ENCODE measurements around the gene WDPCP. TPM values are rescaled to one million over a fixed set of nuclear protein-coding genes. Genes with fewer than 3 reads are reported as not detected.
"Not testable (repeated sequence)": the region's sequence is repeated elsewhere in the genome, so short reads cannot be mapped to it uniquely, and the experiment has no call there.

The WDPCP gene
- total and polyA plus RNA-seq, 2 of the 13 experiments (the other 11 are each of a cell fraction or from before 2014, with no cell fraction given) = 2.9 to 5.2 TPM

GRCh38 chr2:63321973-63322372 lies 266.3 kb downstream of the WDPCP start:
- TF ChIP-seq NFYB (CRISPR knock-in tag; IDR thresholded peaks at IDR 0.05) (0 out of 2 replicates have a peak, but pooled peaks have one; percentile 32), MAFK (conservative IDR thresholded peaks at IDR 0.05 in 1 of 2, IDR thresholded peaks at IDR 0.05 in 1 of 2; ENCODE audit: low read length in 2 of 2) (peak in 1 of 2 experiments; percentile 43; a peak in 2 of 4 replicates)
- CTCF ChIA-PET (ENCODE audit: low intra/inter-chr PET ratio, low total read pairs) = not testable (repeated sequence)
- 85% methylated on average over 2 of the region's 2 CpGs for WGBS (ENCODE audit: low lambda C conversion rate)

DNA sequence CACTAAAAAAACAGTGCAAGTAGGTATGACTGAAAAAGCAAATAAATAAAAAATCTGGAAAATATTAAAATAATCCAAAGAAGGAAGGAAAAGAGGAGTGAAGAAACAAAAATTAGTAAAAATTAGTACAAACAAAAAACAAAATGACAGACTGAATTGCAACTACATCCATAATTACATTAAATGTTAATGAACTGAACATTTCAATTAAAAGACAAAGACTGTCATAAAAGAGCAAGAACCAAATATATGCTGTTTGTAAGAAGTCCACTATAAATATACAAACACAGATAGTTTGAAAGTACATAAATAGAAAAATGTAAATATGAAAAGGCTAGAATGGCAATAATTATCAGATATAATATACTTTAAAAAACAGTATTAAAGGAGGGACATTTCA lies 267.6 kb downstream of the WDPCP start:
- Histone ChIP-seq H3K27ac (ENCODE audit: extremely low read length, insufficient read depth, low read length) (no peak overlapping the region), H3K4me2 (ENCODE audit: low read depth, low read length) (no peak overlapping the region), H3K27me3 (ENCODE audit: control insufficient read depth in 1 of 2, insufficient read depth in 2 of 2, low read length in 2 of 2) (no peaks in the 10 kb centered on the region), H3K9ac (ENCODE audit: insufficient read depth, low read depth, low read length) (no peak overlapping the region), H3K9me3 (ENCODE audit: low read length) (no peaks in the 10 kb centered on the region), H3K4me3 (replicated peaks in 1 of 3; ENCODE audit: insufficient read depth in 1 of 3, low read depth in 2 of 3, low read length in 3 of 3) (no peak overlapping the region), H2AFZ (ENCODE audit: low read length) (no peak overlapping the region), H3K4me1 (ENCODE audit: insufficient read depth, low read length) (peaks cover 10% of the 10 kb centered on the region; the same call in 1 of the 2 replicates), H3K79me2 (ENCODE audit: insufficient read depth, low read length) (no peaks in the 10 kb centered on the region), H4K20me1 (ENCODE audit: insufficient read depth, low read length) (no peaks in the 10 kb centered on the region), H3K36me3 (replicated peaks in 1 of 2; ENCODE audit: control insufficient read depth in 1 of 2, insufficient read depth in 2 of 2, low read length in 2 of 2) (no peaks in the 10 kb centered on the region)
- in situ Hi-C loops (cut with HindIII; ENCODE audit: extremely low pct_ligation_motif_present, low pct_unique_long_range_greater_than_20kb) (no loop called here), intact Hi-C loops (cut with micrococcal nuclease; ENCODE audit: unreplicated experiment) (no loop called here)
- ATAC-seq (no peak), DNase-seq (ENCODE audit: low spot score) (no peak), FAIRE-seq (no peak)
- BruUV-seq (replicated peaks) = no TSS peak
- ChIA-PET CTCF (ENCODE audit: low intra/inter-chr PET ratio, low total read pairs) (no interaction called here), POLR2A (no interaction called here)
- no peak for TF ChIP-seq ZNF446 (CRISPR knock-in tag; IDR thresholded peaks at IDR 0.05)
- no peak for TF ChIP-seq RAD21 (CRISPR knock-in tag; IDR thresholded peaks at IDR 0.05)
- TF ChIP-seq ZNF282 (IDR thresholded peaks at IDR 0.05; ENCODE audit: partially characterized antibody) = no peak
- no peak for TF ChIP-seq ZNF550 (CRISPR knock-in tag; IDR thresholded peaks at IDR 0.05; ENCODE audit: borderline replicate concordance)
- no peak for TF ChIP-seq SMC3 (IDR thresholded peaks at IDR 0.05; ENCODE audit: low read length)
- TF ChIP-seq EZH2 (conservative IDR thresholded peaks at IDR 0.05; ENCODE audit: low read depth, low read length) = no peak
- no peak for TF ChIP-seq SOX13 (IDR thresholded peaks at IDR 0.05)
- no peak for TF ChIP-seq SOX13 (CRISPR knock-in tag; conservative IDR thresholded peaks at IDR 0.05 in 1 of 2, IDR thresholded peaks at IDR 0.05 in 1 of 2)
- no peak for TF ChIP-seq GTF2F1 (IDR thresholded peaks at IDR 0.05; ENCODE audit: low read length)
- TF ChIP-seq HDAC1 (CRISPR knock-in tag; IDR thresholded peaks at IDR 0.05) = no peak
- no peak for TF ChIP-seq EED (CRISPR knock-in tag; IDR thresholded peaks at IDR 0.05)
- TF ChIP-seq, protein P1, sequence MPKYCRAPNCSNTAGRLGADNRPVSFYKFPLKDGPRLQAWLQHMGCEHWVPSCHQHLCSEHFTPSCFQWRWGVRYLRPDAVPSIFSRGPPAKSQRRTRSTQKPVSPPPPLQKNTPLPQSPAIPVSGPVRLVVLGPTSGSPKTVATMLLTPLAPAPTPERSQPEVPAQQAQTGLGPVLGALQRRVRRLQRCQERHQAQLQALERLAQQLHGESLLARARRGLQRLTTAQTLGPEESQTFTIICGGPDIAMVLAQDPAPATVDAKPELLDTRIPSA (CRISPR knock-in tag; IDR thresholded peaks at IDR 0.05; ENCODE audit: borderline replicate concordance) = no peak
- TF ChIP-seq TAF15 (IDR thresholded peaks at IDR 0.05; ENCODE audit: low read depth, low read length, poor library complexity, severe bottlenecking) = no peak
- no peak for TF ChIP-seq ZSCAN5A (CRISPR knock-in tag; IDR thresholded peaks at IDR 0.05; ENCODE audit: borderline replicate concordance)
- TF ChIP-seq HDAC2 (CRISPR knock-in tag; IDR thresholded peaks at IDR 0.05) = no peak
- no peak for TF ChIP-seq EP300 (IDR thresholded peaks at IDR 0.05; ENCODE audit: low read depth in 2 of 2, low read length in 2 of 2)
- TF ChIP-seq EP300 (CRISPR knock-in tag; IDR thresholded peaks at IDR 0.05; ENCODE audit: borderline replicate concordance) = no peak

More at GRCh38 chr2:63321973-63322372, 266.3 kb downstream of the WDPCP start:
- H3K9me3 ChIP-seq (ENCODE audit: low read length); H3K79me2 ChIP-seq (ENCODE audit: insufficient read depth, low read length); BruUV-seq (replicated peaks); H2AFZ ChIP-seq (ENCODE audit: low read length); ATAC-seq; H3K9ac ChIP-seq (ENCODE audit: insufficient read depth, low read depth, low read length); H3K4me3 ChIP-seq (replicated peaks in 1 of 3; ENCODE audit: insufficient read depth in 1 of 3, low read depth in 2 of 3, low read length in 3 of 3); H4K20me1 ChIP-seq (ENCODE audit: insufficient read depth, low read length); intact Hi-C loops (cut with micrococcal nuclease; ENCODE audit: unreplicated experiment); H3K4me2 ChIP-seq (ENCODE audit: low read depth, low read length); H3K36me3 ChIP-seq (replicated peaks in 1 of 2; ENCODE audit: control insufficient read depth in 1 of 2, insufficient read depth in 2 of 2, low read length in 2 of 2); H3K27me3 ChIP-seq (ENCODE audit: control insufficient read depth in 1 of 2, insufficient read depth in 2 of 2, low read length in 2 of 2); DNase-seq (ENCODE audit: low spot score); H3K27ac ChIP-seq (ENCODE audit: extremely low read length, insufficient read depth, low read length); FAIRE-seq; POLR2A ChIA-PET; in situ Hi-C loops (cut with HindIII; ENCODE audit: extremely low pct_ligation_motif_present, low pct_unique_long_range_greater_than_20kb): not testable (repeated sequence)
- H3K4me1 ChIP-seq (ENCODE audit: insufficient read depth, low read length) = peaks cover 10% of the 10 kb centered on the region; the same call in 1 of the 2 replicates

All from HepG2 (cell line).